Astrocyte (in vitro differentiated cells and primary cell): ENCODE data around the gene JMJD8.

Experiments used
- CTCF ChIP-seq: IDR thresholded peaks from 2 replicates; pipeline ENCODE4 v1.5.1; 2011; ENCODE audit warnings: low read depth, mild to moderate bottlenecking, inconsistent platforms, low read length, moderate library complexity; ENCODE audit not compliant: insufficient read depth
- EZH2 ChIP-seq: IDR thresholded peaks from 2 replicates; pipeline ENCODE4 v1.6.1; 2012; ENCODE audit warnings: mild to moderate bottlenecking, low read length, inconsistent platforms; ENCODE audit not compliant: insufficient read depth

DNA sequence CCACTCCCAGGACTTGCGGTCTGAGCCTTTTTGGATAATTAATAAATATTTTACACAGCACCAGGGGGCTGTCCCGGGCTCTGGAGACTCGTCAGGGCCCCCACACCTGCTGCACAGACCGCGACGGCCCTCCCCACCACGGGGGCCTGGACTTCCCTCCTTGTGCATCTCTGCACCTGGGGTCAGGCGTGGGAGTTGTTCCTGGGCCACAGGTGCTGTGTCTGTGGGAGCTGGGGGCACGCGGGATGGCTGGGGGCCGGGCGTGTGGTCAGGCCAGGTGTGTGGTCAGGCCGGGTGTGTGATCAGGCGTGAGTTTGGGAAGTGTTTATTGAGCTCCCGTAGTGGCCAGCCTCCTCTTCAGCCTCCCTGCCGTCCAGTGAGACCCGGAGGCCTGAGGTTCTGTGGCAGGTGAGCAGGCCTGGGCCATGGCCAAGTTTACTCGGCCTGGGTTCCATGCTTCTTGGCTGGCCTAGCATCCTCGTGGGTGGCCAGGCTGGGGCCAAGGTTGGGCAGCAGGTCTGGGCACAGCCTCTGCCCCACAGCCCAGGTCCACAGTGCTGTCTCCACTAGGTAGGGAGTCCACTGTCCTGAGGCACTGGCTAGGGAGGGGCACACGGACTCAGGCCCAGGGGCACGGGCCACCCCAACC, 5.8 kb downstream of the JMJD8 start:
- no peak for TF ChIP-seq CTCF
- TF ChIP-seq EZH2, result no peak
